ENCODE results near the gene SLC16A2.

The SLC16A2 gene

GRCh38 chrX:74540635-74541249 lies 119.4 kb downstream of the SLC16A2 start:
- H2BK5ac ChIP-seq (ENCODE audit: low read depth, low read length, poor library complexity, severe bottlenecking) = no peak overlapping the region

DNA sequence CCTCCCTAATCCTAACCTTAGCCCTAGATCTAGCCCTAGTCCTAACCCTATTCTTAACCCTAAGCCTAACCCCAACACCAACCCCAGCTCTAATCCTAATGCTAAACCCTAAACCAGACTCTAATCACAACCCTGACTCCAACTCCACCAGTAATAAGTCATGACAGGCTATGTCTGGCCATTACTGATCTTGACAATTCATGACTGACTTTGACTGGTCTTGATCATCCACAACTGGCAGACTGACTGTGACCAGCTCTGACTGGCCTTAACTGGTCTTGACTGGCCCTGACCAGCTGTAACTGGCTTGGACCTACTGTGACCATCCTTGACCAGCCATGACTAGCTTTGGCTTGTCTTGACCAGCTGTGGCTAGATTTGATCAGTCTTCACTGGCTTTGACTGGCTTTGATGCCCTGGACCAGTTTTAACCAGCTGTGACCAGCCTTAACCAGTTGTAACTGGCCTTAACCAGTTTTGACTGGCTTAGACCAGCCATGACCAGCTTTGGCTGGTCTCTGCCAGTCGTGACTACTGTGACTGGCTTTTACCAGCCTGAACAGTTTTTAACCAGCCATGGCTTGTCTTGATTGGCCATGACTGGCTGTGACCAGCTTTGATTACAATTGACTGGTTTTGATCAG lies 124.7 kb downstream of the SLC16A2 start:
- Histone ChIP-seq H4K8ac (ENCODE audit: low read length) (no peak overlapping the region), H2BK120ac (ENCODE audit: low read depth, low read length) (no peak overlapping the region), H2AFZ (ENCODE audit: low read depth, low read length) (no peak overlapping the region), H3K9ac (ENCODE audit: low read length) (no peak overlapping the region), H3K27me3 (ENCODE audit: control insufficient read depth in 1 of 2, insufficient read depth in 1 of 2, low read length in 2 of 2) (peaks cover 0 to 24% of the 10 kb centered on the region in 2 experiments), H2BK5ac (ENCODE audit: low read depth, low read length, poor library complexity, severe bottlenecking) (no peak overlapping the region), H3K14ac (ENCODE audit: low read length in 2 of 2) (no peak overlapping the region), H4K91ac (ENCODE audit: low read length) (no peak overlapping the region), H3K4ac (ENCODE audit: low read depth in 1 of 2, low read length in 2 of 2) (no peak overlapping the region), H2BK12ac (ENCODE audit: low read length in 2 of 2) (no peak overlapping the region), H3K27ac (ENCODE audit: low read length, poor library complexity, severe bottlenecking) (no peak overlapping the region), H2BK15ac (ENCODE audit: low read depth, poor library complexity, severe bottlenecking) (no peak overlapping the region), H3K23ac (ENCODE audit: low read length in 2 of 2) (no peak overlapping the region), H3K36me3 (ENCODE audit: control insufficient read depth in 1 of 2, insufficient read depth in 2 of 2, low read depth in 1 of 2, low read length in 2 of 2) (no peaks in the 10 kb centered on the region), H2AK5ac (ENCODE audit: low read length, severe bottlenecking) (no peak overlapping the region), H3K18ac (ENCODE audit: low read depth in 1 of 2, low read length in 2 of 2) (no peak overlapping the region), H3K9me3 (ENCODE audit: control insufficient read depth, low read length) (no peaks in the 10 kb centered on the region), H3K79me1 (replicated peaks; ENCODE audit: low read length, poor library complexity, severe bottlenecking) (no peaks in the 10 kb centered on the region), H3K4me1 (ENCODE audit: control insufficient read depth, insufficient read depth, low read depth, low read length) (no peaks in the 10 kb centered on the region), H3K4me2 (ENCODE audit: low read length, poor library complexity, severe bottlenecking) (no peak overlapping the region), H3K4me3 (ENCODE audit: insufficient read depth in 1 of 2, low read depth in 1 of 2, low read length in 2 of 2) (no peak overlapping the region)
- DNase-seq = no peak
- 66% methylated on average over 1 of the region's 1 CpG for WGBS

More at GRCh38 chrX:74540635-74541249, 119.4 kb downstream of the SLC16A2 start:
- Histone ChIP-seq H3K27ac (ENCODE audit: low read length, poor library complexity, severe bottlenecking) (no peak overlapping the region), H2AFZ (ENCODE audit: low read depth, low read length) (no peak overlapping the region), H3K4me2 (ENCODE audit: low read length, poor library complexity, severe bottlenecking) (no peak overlapping the region), H3K9ac (ENCODE audit: low read length) (no peak overlapping the region), H2BK120ac (ENCODE audit: low read depth, low read length) (no peak overlapping the region), H3K23ac (ENCODE audit: low read length in 2 of 2) (no peak overlapping the region), H2BK12ac (ENCODE audit: low read length in 2 of 2) (no peak overlapping the region), H3K14ac (ENCODE audit: low read length in 2 of 2) (no peak overlapping the region), H2AK5ac (ENCODE audit: low read length, severe bottlenecking) (no peak overlapping the region), H3K79me1 (replicated peaks; ENCODE audit: low read length, poor library complexity, severe bottlenecking) (no peaks in the 10 kb centered on the region), H3K36me3 (ENCODE audit: control insufficient read depth in 1 of 2, insufficient read depth in 2 of 2, low read depth in 1 of 2, low read length in 2 of 2) (no peaks in the 10 kb centered on the region), H4K91ac (ENCODE audit: low read length) (no peak overlapping the region), H3K18ac (ENCODE audit: low read depth in 1 of 2, low read length in 2 of 2) (no peak overlapping the region), H3K27me3 (ENCODE audit: control insufficient read depth in 1 of 2, insufficient read depth in 1 of 2, low read length in 2 of 2) (peaks cover 0 to 34% of the 10 kb centered on the region in 2 experiments), H3K4me1 (ENCODE audit: control insufficient read depth, insufficient read depth, low read depth, low read length) (no peaks in the 10 kb centered on the region), H3K4me3 (ENCODE audit: insufficient read depth in 1 of 2, low read depth in 1 of 2, low read length in 2 of 2) (no peak overlapping the region), H3K4ac (ENCODE audit: low read depth in 1 of 2, low read length in 2 of 2) (no peak overlapping the region), H3K9me3 (ENCODE audit: control insufficient read depth, low read length) (no peaks in the 10 kb centered on the region), H4K8ac (ENCODE audit: low read length) (no peak overlapping the region), H2BK15ac (ENCODE audit: low read depth, poor library complexity, severe bottlenecking) (no peak overlapping the region)
- DNase-seq = no peak
- WGBS = 61% methylated on average over 2 of the region's 2 CpGs

GRCh38 chrX:74546984-74547383 lies 125.7 kb downstream of the SLC16A2 start:
- Histone ChIP-seq H3K18ac (ENCODE audit: low read depth in 1 of 2, low read length in 2 of 2) (no peak overlapping the region), H3K9ac (ENCODE audit: low read length) (no peak overlapping the region), H2BK12ac (ENCODE audit: low read length in 2 of 2) (no peak overlapping the region), H3K36me3 (ENCODE audit: control insufficient read depth in 1 of 2, insufficient read depth in 2 of 2, low read depth in 1 of 2, low read length in 2 of 2) (no peaks in the 10 kb centered on the region), H3K79me1 (replicated peaks; ENCODE audit: low read length, poor library complexity, severe bottlenecking) (no peaks in the 10 kb centered on the region), H3K14ac (ENCODE audit: low read length in 2 of 2) (no peak overlapping the region), H3K4me1 (ENCODE audit: control insufficient read depth, insufficient read depth, low read depth, low read length) (no peaks in the 10 kb centered on the region), H2BK15ac (ENCODE audit: low read depth, poor library complexity, severe bottlenecking) (no peak overlapping the region), H3K4ac (ENCODE audit: low read depth in 1 of 2, low read length in 2 of 2) (no peak overlapping the region), H2BK120ac (ENCODE audit: low read depth, low read length) (no peak overlapping the region), H4K8ac (ENCODE audit: low read length) (no peak overlapping the region), H4K91ac (ENCODE audit: low read length) (no peak overlapping the region), H2AK5ac (ENCODE audit: low read length, severe bottlenecking) (no peak overlapping the region), H2AFZ (ENCODE audit: low read depth, low read length) (no peak overlapping the region), H3K4me2 (ENCODE audit: low read length, poor library complexity, severe bottlenecking) (no peak overlapping the region), H3K9me3 (ENCODE audit: control insufficient read depth, low read length) (no peaks in the 10 kb centered on the region), H3K23ac (ENCODE audit: low read length in 2 of 2) (no peak overlapping the region), H2BK5ac (ENCODE audit: low read depth, low read length, poor library complexity, severe bottlenecking) (no peak overlapping the region), H3K27me3 (ENCODE audit: control insufficient read depth in 1 of 2, insufficient read depth in 1 of 2, low read length in 2 of 2) (peaks cover 0 to 14% of the 10 kb centered on the region in 2 experiments), H3K27ac (ENCODE audit: low read length, poor library complexity, severe bottlenecking) (no peak overlapping the region), H3K4me3 (ENCODE audit: insufficient read depth in 1 of 2, low read depth in 1 of 2, low read length in 2 of 2) (no peak overlapping the region)
- DNase-seq = no peak
- 70% methylated on average over 1 of the region's 1 CpG for WGBS

DNA sequence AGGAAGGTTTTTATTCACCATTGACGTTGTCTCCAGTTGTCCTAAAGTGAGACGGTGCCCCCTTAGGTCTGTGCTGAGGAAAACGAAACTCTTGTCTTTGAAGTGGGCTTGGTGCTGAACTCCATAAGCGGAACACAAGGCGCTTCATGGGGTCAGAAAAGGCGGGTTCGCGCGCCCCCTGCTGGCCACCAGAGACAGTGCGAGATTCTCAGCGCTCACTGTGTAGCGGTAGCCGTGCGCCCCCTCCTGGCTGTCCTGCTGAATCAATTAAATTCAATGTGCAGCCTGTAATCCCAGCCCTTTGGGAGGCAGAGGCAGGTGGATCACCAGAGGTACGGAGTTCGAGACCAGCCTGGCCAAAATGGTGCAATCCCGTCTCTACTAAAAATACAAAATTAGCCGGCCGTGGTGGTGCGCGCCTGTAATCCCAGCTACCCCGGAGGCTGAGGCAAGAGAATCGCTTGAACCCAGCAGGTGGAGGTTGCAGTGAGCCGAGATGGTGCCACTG lies 129.1 kb downstream of the SLC16A2 start:
- Histone ChIP-seq H2BK5ac (ENCODE audit: low read depth, low read length, poor library complexity, severe bottlenecking) (no peak overlapping the region), H3K23ac (ENCODE audit: low read length in 2 of 2) (no peak overlapping the region), H3K4me2 (ENCODE audit: low read length, poor library complexity, severe bottlenecking) (no peak overlapping the region), H3K36me3 (ENCODE audit: control insufficient read depth in 1 of 2, insufficient read depth in 2 of 2, low read depth in 1 of 2, low read length in 2 of 2) (no peaks in the 10 kb centered on the region), H2BK15ac (ENCODE audit: low read depth, poor library complexity, severe bottlenecking) (no peak overlapping the region), H2AFZ (ENCODE audit: low read depth, low read length) (no peak overlapping the region), H4K91ac (ENCODE audit: low read length) (no peak overlapping the region), H3K18ac (ENCODE audit: low read depth in 1 of 2, low read length in 2 of 2) (no peak overlapping the region), H3K14ac (ENCODE audit: low read length in 2 of 2) (no peak overlapping the region), H2BK12ac (ENCODE audit: low read length in 2 of 2) (no peak overlapping the region), H3K27me3 (ENCODE audit: control insufficient read depth in 1 of 2, insufficient read depth in 1 of 2, low read length in 2 of 2) (no peaks in the 10 kb centered on the region), H3K4me3 (ENCODE audit: insufficient read depth in 1 of 2, low read depth in 1 of 2, low read length in 2 of 2) (peak overlapping the region in 1 of 2 experiments; percentile 65), H3K9me3 (ENCODE audit: control insufficient read depth, low read length) (no peaks in the 10 kb centered on the region), H2AK5ac (ENCODE audit: low read length, severe bottlenecking) (no peak overlapping the region), H3K4me1 (ENCODE audit: control insufficient read depth, insufficient read depth, low read depth, low read length) (no peaks in the 10 kb centered on the region), H3K9ac (ENCODE audit: low read length) (peak overlapping the region; percentile 37), H4K8ac (ENCODE audit: low read length) (no peak overlapping the region), H3K79me1 (replicated peaks; ENCODE audit: low read length, poor library complexity, severe bottlenecking) (no peaks in the 10 kb centered on the region), H2BK120ac (ENCODE audit: low read depth, low read length) (no peak overlapping the region), H3K27ac (ENCODE audit: low read length, poor library complexity, severe bottlenecking) (no peak overlapping the region), H3K4ac (ENCODE audit: low read depth in 1 of 2, low read length in 2 of 2) (no peak overlapping the region)
- WGBS = 14% methylated on average over 23 of the region's 24 CpGs
- DNase-seq = peak; percentile 71
